ENCODE results near the gene ITGAL. TPM values are rescaled to one million over a fixed set of nuclear protein-coding genes. Genes with fewer than 3 reads are reported as not detected.
A peak's percentile ranks its signal among the peaks of the same experiment; 100 is the strongest.

Gene ITGAL
- total and polyA plus RNA-seq, 2 of the 13 experiments (the other 11 are each of a cell fraction or from before 2014, with no cell fraction given) = 0.86 to 1.2 TPM

GRCh38 chr16:30447512-30448226 lies 24.9 kb upstream of the ITGAL start (continued):
- TF ChIP-seq REST (IDR thresholded peaks at IDR 0.05; ENCODE audit: borderline replicate concordance in 1 of 2, low read depth in 1 of 2, low read length in 2 of 2) (0 out of 4 replicates have a peak, but pooled peaks of 1 of the 2 experiments have one; percentile 17), SRY (CRISPR knock-in tag; IDR thresholded peaks at IDR 0.05) (no peak), RARG (CRISPR knock-in tag; IDR thresholded peaks at IDR 0.05; ENCODE audit: low read depth) (peak; percentile 93; the same call in 1 of the 2 replicates), TBL1XR1 (IDR thresholded peaks at IDR 0.05; ENCODE audit: borderline replicate concordance, low read length, partially characterized antibody) (peak; percentile 17), RBFOX2 (IDR thresholded peaks at IDR 0.05; ENCODE audit: low read depth, low read length) (peak; percentile 59), ZMYM2 (CRISPR knock-in tag; IDR thresholded peaks at IDR 0.05) (peak; percentile 98), KLF16 (CRISPR knock-in tag; IDR thresholded peaks at IDR 0.05) (peak in 1 of 2 experiments; percentile 77; a peak in 2 of 4 replicates), TBP (CRISPR knock-in tag; IDR thresholded peaks at IDR 0.05) (no peak), ZNF543 (CRISPR knock-in tag; IDR thresholded peaks at IDR 0.05) (peak; percentile 64; the same call in 1 of the 2 replicates), YY1 (IDR thresholded peaks at IDR 0.05; ENCODE audit: insufficient read depth, insufficient replicate concordance, low read depth, low read length) (peak; percentile 47), CREM (IDR thresholded peaks at IDR 0.05) (peak; percentile 79), CREM (CRISPR knock-in tag; IDR thresholded peaks at IDR 0.05) (no peak), CCDC6 (CRISPR knock-in tag; IDR thresholded peaks at IDR 0.05) (no peak), RAD51 (IDR thresholded peaks at IDR 0.05; ENCODE audit: borderline replicate concordance) (peak; percentile 59), ZBTB42 (CRISPR knock-in tag; IDR thresholded peaks at IDR 0.05) (no peak; the same call in none of the 2 replicates), ZGPAT (CRISPR knock-in tag; IDR thresholded peaks at IDR 0.05) (peak; percentile 96), ZNF720 (CRISPR knock-in tag; IDR thresholded peaks at IDR 0.05) (0 out of 2 replicates have a peak, but pooled peaks have one; percentile 43)
- TF ChIP-seq, protein P1, sequence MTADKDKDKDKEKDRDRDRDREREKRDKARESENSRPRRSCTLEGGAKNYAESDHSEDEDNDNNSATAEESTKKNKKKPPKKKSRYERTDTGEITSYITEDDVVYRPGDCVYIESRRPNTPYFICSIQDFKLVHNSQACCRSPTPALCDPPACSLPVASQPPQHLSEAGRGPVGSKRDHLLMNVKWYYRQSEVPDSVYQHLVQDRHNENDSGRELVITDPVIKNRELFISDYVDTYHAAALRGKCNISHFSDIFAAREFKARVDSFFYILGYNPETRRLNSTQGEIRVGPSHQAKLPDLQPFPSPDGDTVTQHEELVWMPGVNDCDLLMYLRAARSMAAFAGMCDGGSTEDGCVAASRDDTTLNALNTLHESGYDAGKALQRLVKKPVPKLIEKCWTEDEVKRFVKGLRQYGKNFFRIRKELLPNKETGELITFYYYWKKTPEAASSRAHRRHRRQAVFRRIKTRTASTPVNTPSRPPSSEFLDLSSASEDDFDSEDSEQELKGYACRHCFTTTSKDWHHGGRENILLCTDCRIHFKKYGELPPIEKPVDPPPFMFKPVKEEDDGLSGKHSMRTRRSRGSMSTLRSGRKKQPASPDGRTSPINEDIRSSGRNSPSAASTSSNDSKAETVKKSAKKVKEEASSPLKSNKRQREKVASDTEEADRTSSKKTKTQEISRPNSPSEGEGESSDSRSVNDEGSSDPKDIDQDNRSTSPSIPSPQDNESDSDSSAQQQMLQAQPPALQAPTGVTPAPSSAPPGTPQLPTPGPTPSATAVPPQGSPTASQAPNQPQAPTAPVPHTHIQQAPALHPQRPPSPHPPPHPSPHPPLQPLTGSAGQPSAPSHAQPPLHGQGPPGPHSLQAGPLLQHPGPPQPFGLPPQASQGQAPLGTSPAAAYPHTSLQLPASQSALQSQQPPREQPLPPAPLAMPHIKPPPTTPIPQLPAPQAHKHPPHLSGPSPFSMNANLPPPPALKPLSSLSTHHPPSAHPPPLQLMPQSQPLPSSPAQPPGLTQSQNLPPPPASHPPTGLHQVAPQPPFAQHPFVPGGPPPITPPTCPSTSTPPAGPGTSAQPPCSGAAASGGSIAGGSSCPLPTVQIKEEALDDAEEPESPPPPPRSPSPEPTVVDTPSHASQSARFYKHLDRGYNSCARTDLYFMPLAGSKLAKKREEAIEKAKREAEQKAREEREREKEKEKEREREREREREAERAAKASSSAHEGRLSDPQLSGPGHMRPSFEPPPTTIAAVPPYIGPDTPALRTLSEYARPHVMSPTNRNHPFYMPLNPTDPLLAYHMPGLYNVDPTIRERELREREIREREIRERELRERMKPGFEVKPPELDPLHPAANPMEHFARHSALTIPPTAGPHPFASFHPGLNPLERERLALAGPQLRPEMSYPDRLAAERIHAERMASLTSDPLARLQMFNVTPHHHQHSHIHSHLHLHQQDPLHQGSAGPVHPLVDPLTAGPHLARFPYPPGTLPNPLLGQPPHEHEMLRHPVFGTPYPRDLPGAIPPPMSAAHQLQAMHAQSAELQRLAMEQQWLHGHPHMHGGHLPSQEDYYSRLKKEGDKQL (CRISPR knock-in tag; IDR thresholded peaks at IDR 0.05; ENCODE audit: low read depth) = 0 out of 2 replicates have a peak, but pooled peaks have one; percentile 22
